H9 (cell line): Measurements from ENCODE around the gene MANF. TPM values are rescaled to one million over a fixed set of nuclear protein-coding genes. Genes with fewer than 3 reads are reported as not detected.

Experiments used
- DNase-seq: peaks from one replicate; pipeline ENCODE4 v3.0.0-alpha.2; 2017
- H2AFZ ChIP-seq: one replicate; pipeline ENCODE4 v1.6.1; 2013; ENCODE audit warnings: mild to moderate bottlenecking, low read length, control low read depth, moderate library complexity
- H2AK5ac ChIP-seq: 2 replicates; pipeline ENCODE4 v1.6.1; 2013; ENCODE audit warnings: low read length, control low read depth, mixed read lengths; ENCODE audit not compliant: insufficient read length
- H2BK120ac ChIP-seq: one replicate; pipeline ENCODE4 v1.6.1; 2013; ENCODE audit warnings: low read depth, mild to moderate bottlenecking, low read length, control low read depth, inconsistent platforms; ENCODE audit not compliant: poor library complexity, severe bottlenecking
- H2BK12ac ChIP-seq: 2 replicates; pipeline ENCODE4 v1.6.1; 2013; ENCODE audit warnings: low read length, control low read depth, mixed read lengths, low read depth; ENCODE audit not compliant: insufficient read length
- H2BK15ac ChIP-seq: 2 replicates; pipeline ENCODE4 v1.6.1; 2013; ENCODE audit warnings: low read depth, low read length, control low read depth
- H2BK20ac ChIP-seq: one replicate; pipeline ENCODE4 v1.6.1; 2013; ENCODE audit warnings: low read depth, mild to moderate bottlenecking, low read length, control low read depth, inconsistent platforms; ENCODE audit not compliant: poor library complexity, severe bottlenecking
- H2BK5ac ChIP-seq: 2 replicates; pipeline ENCODE4 v1.6.1; 2013; ENCODE audit warnings: low read length, control low read depth, mixed read lengths; ENCODE audit not compliant: insufficient read length
- H3K14ac ChIP-seq: 2 replicates; pipeline ENCODE4 v1.6.1; 2013; ENCODE audit warnings: low read length, control low read depth; ENCODE audit not compliant: insufficient read depth
- H3K18ac ChIP-seq: 2 replicates; pipeline ENCODE4 v1.6.1; 2013; ENCODE audit warnings: low read depth, mild to moderate bottlenecking, mixed read lengths, low read length, control low read depth; ENCODE audit not compliant: insufficient read length
- H3K23ac ChIP-seq: 2 replicates; pipeline ENCODE4 v1.6.1; 2013; ENCODE audit warnings: low read length, control low read depth, mixed read lengths, low read depth; ENCODE audit not compliant: insufficient read length
- H3K23me2 ChIP-seq: 2 replicates; pipeline ENCODE4 v1.6.1; 2013; ENCODE audit warnings: low read depth, mild to moderate bottlenecking, mixed read lengths, low read length, control low read depth; ENCODE audit not compliant: insufficient read length, poor library complexity, severe bottlenecking
- H3K27ac ChIP-seq: 2 replicates; pipeline ENCODE4 v1.5.1; 2013; ENCODE audit warnings: low read length, control low read depth, mixed read lengths, low read depth; ENCODE audit not compliant: insufficient read length
- H3K27me3 ChIP-seq: 2 replicates; pipeline ENCODE4 v1.6.1; 2013; ENCODE audit warnings: low read length, control low read depth, inconsistent platforms; ENCODE audit not compliant: insufficient read depth
- H3K4ac ChIP-seq: 2 replicates; pipeline ENCODE4 v1.6.1; 2013; ENCODE audit warnings: low read depth, mild to moderate bottlenecking, control low read depth, inconsistent platforms, low read length, moderate library complexity
- H3K4me1 ChIP-seq: 2 replicates; pipeline ENCODE4 v1.6.1; 2013; ENCODE audit warnings: low read length, control low read depth, inconsistent platforms; ENCODE audit not compliant: insufficient read depth
- H3K4me2 ChIP-seq: 2 replicates; pipeline ENCODE4 v1.6.1; 2013; ENCODE audit warnings: low read length, control low read depth, mixed read lengths; ENCODE audit not compliant: insufficient read length, insufficient read depth
- H3K56ac ChIP-seq: 2 replicates; pipeline ENCODE4 v1.6.1; 2013; ENCODE audit warnings: low read depth, mild to moderate bottlenecking, mixed read lengths, low read length, control low read depth; ENCODE audit not compliant: insufficient read length
- H3K79me1 ChIP-seq: 2 replicates; pipeline ENCODE4 v1.6.1; 2013; ENCODE audit warnings: low read depth, mild to moderate bottlenecking, moderate library complexity, low read length, control low read depth, inconsistent platforms; ENCODE audit not compliant: insufficient read depth, poor library complexity, severe bottlenecking
- H3K79me2 ChIP-seq: 2 replicates; pipeline ENCODE4 v1.6.1; 2013; ENCODE audit warnings: low read length, control low read depth, inconsistent platforms; ENCODE audit not compliant: insufficient read depth
- H3K9ac ChIP-seq: 2 replicates; pipeline ENCODE4 v1.6.1; 2013; ENCODE audit warnings: low read length, control low read depth, mixed read lengths; ENCODE audit not compliant: insufficient read length; ENCODE audit errors: extremely low read depth
- H3K9me3 ChIP-seq: one replicate; pipeline ENCODE4 v1.6.1; 2013; ENCODE audit warnings: low read depth, low read length, inconsistent platforms; ENCODE audit not compliant: control insufficient read depth
- H3T11ph ChIP-seq: one replicate; pipeline ENCODE4 v1.6.1; 2013; ENCODE audit warnings: mild to moderate bottlenecking, low read length, control low read depth, inconsistent platforms
- H4K20me1 ChIP-seq: one replicate; pipeline ENCODE4 v1.6.1; 2013; ENCODE audit not compliant: control insufficient read depth, insufficient read length, insufficient read depth
- H4K5ac ChIP-seq: 2 replicates; pipeline ENCODE4 v1.6.1; 2013; ENCODE audit warnings: low read depth, mild to moderate bottlenecking, mixed read lengths, low read length, control low read depth; ENCODE audit not compliant: insufficient read length
- H4K8ac ChIP-seq: replicated peaks from 2 replicates; pipeline ENCODE4 v1.6.1; 2013; ENCODE audit warnings: low read length, control low read depth, mixed read lengths, low read depth; ENCODE audit not compliant: insufficient read length
- H4K91ac ChIP-seq: 2 replicates; pipeline ENCODE4 v1.6.1; 2013; ENCODE audit warnings: low read depth, mild to moderate bottlenecking, moderate library complexity, mixed read lengths, low read length, control low read depth; ENCODE audit not compliant: insufficient read length
- H3K27ac Mint-ChIP-seq, 3 experiments: 2 replicates in 2 of 3; 3 replicates in 1 of 3; pipeline ENCODE4 v1.8.0; 2020 to 2021; ENCODE audit warnings: mixed read lengths in 3 of 3, mild to moderate bottlenecking in 1 of 3, moderate library complexity in 1 of 3
- H3K27me3 Mint-ChIP-seq: 2 replicates; pipeline ENCODE4 v1.8.0; 2021; ENCODE audit warnings: low read depth, mild to moderate bottlenecking, moderate library complexity, mixed read lengths
- H3K36me3 Mint-ChIP-seq, 3 experiments: 2 replicates in 2 of 3; 3 replicates in 1 of 3; pipeline ENCODE4 v1.8.0; 2020 to 2021; ENCODE audit warnings: low read depth in 3 of 3, mixed read lengths in 3 of 3; ENCODE audit not compliant: insufficient read depth in 1 of 3
- H3K4me1 Mint-ChIP-seq, 2 experiments: 2 replicates each; pipeline ENCODE4 v1.8.0; 2020; ENCODE audit warnings: mixed read lengths in 2 of 2
- H3K4me3 Mint-ChIP-seq, 2 experiments: 2 replicates in 1 of 2; 3 replicates in 1 of 2; pipeline ENCODE4 v1.8.0; 2020 to 2021; ENCODE audit warnings: mild to moderate bottlenecking in 2 of 2, mixed read lengths in 2 of 2, moderate library complexity in 1 of 2
- H3K9me3 Mint-ChIP-seq, 2 experiments: 2 replicates in 1 of 2; 3 replicates in 1 of 2; pipeline ENCODE4 v1.8.0; 2020; ENCODE audit warnings: mild to moderate bottlenecking in 2 of 2, mixed read lengths in 2 of 2, moderate library complexity in 1 of 2
- WGBS: extraction: QIAGEN DNeasy Blood & Tissue Kit; methylation state at CpG from one replicate; pipeline ENCODE4 v1.1.7; 2013; ENCODE audit warnings: missing lambda C conversion rate, low lambda C conversion rate, mixed read lengths; ENCODE audit not compliant: insufficient read length; ENCODE audit errors: extremely low coverage; 5-methylcytosine and 5-hydroxymethylcytosine counted together
- total RNA-seq: library from RNA; stranded (reverse); gene quantifications from 2 replicates; pipeline ENCODE4 v1.2.1, GENCODE V29; 2021
- TF ChIP-seq, protein P1 (sequence below): fragments of 200-600 bp; sonication (generic); conservative IDR thresholded peaks from 3 replicates; pipeline ENCODE4 v1.8.0; 2021; ENCODE audit warnings: antibody characterized with exemption, mild to moderate bottlenecking

The MANF gene
- total RNA-seq, 1 experiment from 2014 or later: 148 TPM

GRCh38 chr3:51381333-51381705 lies 3.8 kb upstream of the MANF start:
- peaks cover 8% of the 10 kb centered on the region; the same call in 1 of the 2 replicates for H3K79me2 ChIP-seq
- peaks cover 2% of the 10 kb centered on the region; the same call in 1 of the 2 replicates for H3K27me3 Mint-ChIP-seq

More at GRCh38 chr3:51381333-51381705, 3.8 kb upstream of the MANF start:
- H3K36me3 Mint-ChIP-seq: peaks cover under 1 to 13% (median 11%) of the 10 kb centered on the region in 3 experiments
- peaks cover 18 to 22% of the 10 kb centered on the region in 2 experiments for H3K4me1 Mint-ChIP-seq
- Histone ChIP-seq H2AFZ (no peak overlapping the region), H3T11ph (no peak overlapping the region), H4K20me1 (no peaks in the 10 kb centered on the region), H4K91ac (no peak overlapping the region), H3K18ac (no peak overlapping the region), H3K9ac (no peak overlapping the region), H2BK15ac (no peak overlapping the region), H3K23ac (no peak overlapping the region), H3K79me1 (no peaks in the 10 kb centered on the region), H3K4me2 (no peak overlapping the region), H2BK12ac (no peak overlapping the region), H2BK20ac (no peak overlapping the region), H3K14ac (no peak overlapping the region), H3K23me2 (peaks cover 16% of the 10 kb centered on the region), H3K56ac (no peak overlapping the region), H3K27me3 (no peaks in the 10 kb centered on the region), H2BK5ac (no peak overlapping the region), H3K4me1 (0 out of 2 replicates have a peak, but pooled peaks cover 1% of the 10 kb centered on the region), H4K8ac (no peak overlapping the region), H2BK120ac (no peak overlapping the region), H3K9me3 (no peaks in the 10 kb centered on the region), H4K5ac (no peak overlapping the region), H3K27ac (no peak overlapping the region), H2AK5ac (no peak overlapping the region), H3K4ac (no peak overlapping the region)
- no CpG with 5 or more reads among the region's 18 CpGs for WGBS
- H3K9me3 Mint-ChIP-seq: no peaks in the 10 kb centered on the region
- TF ChIP-seq, protein P1, sequence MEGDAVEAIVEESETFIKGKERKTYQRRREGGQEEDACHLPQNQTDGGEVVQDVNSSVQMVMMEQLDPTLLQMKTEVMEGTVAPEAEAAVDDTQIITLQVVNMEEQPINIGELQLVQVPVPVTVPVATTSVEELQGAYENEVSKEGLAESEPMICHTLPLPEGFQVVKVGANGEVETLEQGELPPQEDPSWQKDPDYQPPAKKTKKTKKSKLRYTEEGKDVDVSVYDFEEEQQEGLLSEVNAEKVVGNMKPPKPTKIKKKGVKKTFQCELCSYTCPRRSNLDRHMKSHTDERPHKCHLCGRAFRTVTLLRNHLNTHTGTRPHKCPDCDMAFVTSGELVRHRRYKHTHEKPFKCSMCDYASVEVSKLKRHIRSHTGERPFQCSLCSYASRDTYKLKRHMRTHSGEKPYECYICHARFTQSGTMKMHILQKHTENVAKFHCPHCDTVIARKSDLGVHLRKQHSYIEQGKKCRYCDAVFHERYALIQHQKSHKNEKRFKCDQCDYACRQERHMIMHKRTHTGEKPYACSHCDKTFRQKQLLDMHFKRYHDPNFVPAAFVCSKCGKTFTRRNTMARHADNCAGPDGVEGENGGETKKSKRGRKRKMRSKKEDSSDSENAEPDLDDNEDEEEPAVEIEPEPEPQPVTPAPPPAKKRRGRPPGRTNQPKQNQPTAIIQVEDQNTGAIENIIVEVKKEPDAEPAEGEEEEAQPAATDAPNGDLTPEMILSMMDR: no peak
- H3K27ac Mint-ChIP-seq: peak overlapping the region in 1 of 3 experiments; percentile 70; a peak in 2 of 7 replicates
- DNase-seq: no peak
- H3K4me3 Mint-ChIP-seq: no peak overlapping the region
